ENCODE data around the gene OSBPL5. TPM values are rescaled to one million over a fixed set of nuclear protein-coding genes. Genes with fewer than 3 reads are reported as not detected.

Gene OSBPL5
- total RNA-seq, 4 donors from 2014 or later: 24.7 to 83.3 (median 48.2) TPM

GRCh38 chr11:3060436-3061025 lies 104.6 kb downstream of the OSBPL5 start:
- no peak for DNase-seq
- peaks cover 7 to 8% of the 10 kb centered on the region in 2 donors for H3K4me1 ChIP-seq

GRCh38 chr11:3058753-3059664 lies 106.1 kb downstream of the OSBPL5 start:
- intact Hi-C loops (cut with DNase I; ENCODE audit: low total_unique reads): no loop called here
- Histone ChIP-seq H3K27ac (peak overlapping the region in 1 of 2 donors; percentile 14), H3K4me1 (peaks cover 7 to 8% of the 10 kb centered on the region in 2 donors), H3K9me3 (no peaks in the 10 kb centered on the region), H3K27me3 (no peaks in the 10 kb centered on the region), H3K4me3 (no peak overlapping the region), H3K36me3 (no peaks in the 10 kb centered on the region)
- no peak for DNase-seq
- TF ChIP-seq CTCF (IDR thresholded peaks at IDR 0.05) (no peak), POLR2A (IDR thresholded peaks at IDR 0.05) (no peak)

More at GRCh38 chr11:3060436-3061025, 104.6 kb downstream of the OSBPL5 start:
- Histone ChIP-seq H3K27me3 (no peaks in the 10 kb centered on the region), H3K4me3 (no peak overlapping the region), H3K27ac (no peak overlapping the region), H3K36me3 (no peaks in the 10 kb centered on the region), H3K9me3 (no peaks in the 10 kb centered on the region)
- intact Hi-C loops (cut with DNase I; ENCODE audit: low total_unique reads): no loop called here
- TF ChIP-seq POLR2A (IDR thresholded peaks at IDR 0.05): no peak
- TF ChIP-seq CTCF (IDR thresholded peaks at IDR 0.05): no peak

- peak within 1 kb of the TSS; percentile 76 to 82 for H3K27ac ChIP-seq
- peak within 1 kb of the TSS; percentile 80 to 99 for H3K4me3 ChIP-seq
- no peaks in the 10 kb centered on the region for H3K9me3 ChIP-seq
- intact Hi-C loops (cut with DNase I; ENCODE audit: low total_unique reads): no loop called here
- H3K36me3 ChIP-seq: no peaks in the 10 kb centered on the region
- H3K4me1 ChIP-seq: peaks cover 7 to 8% of the 10 kb centered on the region in 2 donors
- TF ChIP-seq CTCF (IDR thresholded peaks at IDR 0.05): peak in 1 of 4 experiments; percentile 39
- peak in 1 of 2 donors; percentile 42 for TF ChIP-seq POLR2A (IDR thresholded peaks at IDR 0.05)
- DNase-seq: peak; percentile 95
- H3K27me3 ChIP-seq: no peaks in the 10 kb centered on the region
Observed at GRCh38 chr11:3057069-3057963, 107.8 kb downstream of the OSBPL5 start, which contains the start of gene CARS1. TSS of gene CARS1 (minus strand) at chr11:3057423. CDS start at chr11:3057367, 56 bp downstream.

GRCh38 chr11:3056296-3057068 lies 108.6 kb downstream of the OSBPL5 start:
- Histone ChIP-seq H3K27me3 (no peaks in the 10 kb centered on the region), H3K36me3 (no peaks in the 10 kb centered on the region), H3K27ac (peak overlapping the region; percentile 76 to 82), H3K4me1 (peaks cover 7 to 8% of the 10 kb centered on the region in 2 donors), H3K4me3 (peak overlapping the region; percentile 80 to 99), H3K9me3 (no peaks in the 10 kb centered on the region)
- no peak for DNase-seq
- no peak for TF ChIP-seq CTCF (IDR thresholded peaks at IDR 0.05)
- no peak for TF ChIP-seq POLR2A (IDR thresholded peaks at IDR 0.05)
- intact Hi-C loops (cut with DNase I; ENCODE audit: low total_unique reads): no loop called here

Data from uterus (tissue), 4 donors.